ENCODE measurements around the gene DISP3.

- TF ChIP-seq POLR2AphosphoS5 (IDR thresholded peaks at IDR 0.05; ENCODE audit: borderline replicate concordance, low read depth, low read length) (no peak), EZH2 (IDR thresholded peaks at IDR 0.05) (no peak), FOXP2 (optimal IDR thresholded peaks at IDR 0.05; ENCODE audit: control extremely low read depth, extremely low read length, insufficient read depth) (no peak)
These were observed 82.8 kb downstream of the DISP3 start for GRCh38 chr1:11561740-11562139.

Measured in SK-N-MC (cell line).